Endometrium (tissue), 2 donors: Measurements from ENCODE around the gene NUTM1.
"Not testable (repeated sequence)": the region's sequence is repeated elsewhere in the genome, so short reads cannot be mapped to it uniquely, and the experiment has no call there.

Experiments
- FAIRE-seq: peaks from 2 replicates; lab custom pipeline; 2012; peaks lifted over from hg19 to GRCh38; lab: Jason Lieb, UNC
- donor health status: control.
- donor health status: control.

NUTM1 gene

DNA sequence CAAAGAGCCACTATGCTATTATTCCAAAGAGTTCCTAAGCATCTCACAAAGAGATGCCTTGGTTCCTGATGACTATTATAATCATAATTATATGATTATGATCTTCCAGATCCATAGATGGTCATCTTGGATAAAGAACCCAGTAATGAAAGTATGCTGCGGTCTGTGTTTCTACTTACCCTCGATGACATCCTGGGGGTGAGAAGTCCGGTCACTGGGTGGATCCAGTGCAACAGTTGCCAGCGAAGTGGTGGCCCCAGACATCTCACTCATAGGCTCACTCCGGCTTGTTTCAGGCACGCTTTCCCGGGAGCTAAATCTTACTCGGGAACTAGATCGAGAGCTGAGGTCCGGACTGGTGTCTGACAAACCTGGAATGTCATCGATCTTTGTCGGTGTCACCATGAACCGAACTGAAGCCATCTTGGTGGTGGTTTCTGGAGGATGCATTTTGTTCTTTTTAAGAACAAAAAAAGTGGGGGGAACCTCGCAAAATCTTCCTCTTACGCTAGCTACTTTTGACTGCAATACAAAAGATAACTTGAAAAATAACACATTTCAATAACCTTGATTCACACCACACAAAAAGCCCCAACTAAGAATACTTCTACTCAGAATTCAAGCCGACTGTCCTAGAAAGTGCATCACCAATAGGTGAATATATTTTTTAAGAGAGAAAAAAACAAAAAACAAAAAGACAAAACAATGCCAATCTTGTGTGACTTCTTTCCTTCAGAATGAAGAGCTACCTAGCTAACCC lies 6.7 kb upstream of the NUTM1 start:
- no peak for FAIRE-seq

DNA sequence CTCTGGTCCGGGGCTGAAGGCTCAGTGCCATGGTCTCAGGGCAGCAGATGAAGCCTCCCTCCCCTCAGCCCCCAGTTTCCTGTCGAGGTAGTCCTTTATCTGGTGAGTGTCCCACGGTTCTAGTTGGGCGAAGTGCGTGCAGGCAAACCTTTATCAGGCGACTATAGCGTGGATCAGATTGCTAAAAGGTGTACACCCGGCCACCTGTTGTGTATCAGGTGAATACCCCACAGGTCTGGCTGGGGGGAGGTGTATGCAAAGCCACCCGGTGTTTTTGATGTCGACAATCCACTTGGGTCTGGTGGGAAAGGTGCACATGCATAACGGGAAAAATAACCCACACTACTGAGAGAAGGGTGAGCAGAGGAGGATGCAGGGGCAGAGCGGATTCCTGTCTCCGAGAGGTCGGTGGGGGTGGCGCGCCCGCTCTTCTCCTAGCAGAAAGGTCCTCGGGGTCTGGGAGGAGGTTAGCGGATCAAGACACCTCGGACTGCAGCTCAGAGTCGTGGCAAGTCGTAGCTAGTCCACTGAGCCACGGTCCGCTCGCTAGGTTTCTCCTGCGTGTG lies 6.0 kb upstream of the NUTM1 start:
- no peak for FAIRE-seq

DNA sequence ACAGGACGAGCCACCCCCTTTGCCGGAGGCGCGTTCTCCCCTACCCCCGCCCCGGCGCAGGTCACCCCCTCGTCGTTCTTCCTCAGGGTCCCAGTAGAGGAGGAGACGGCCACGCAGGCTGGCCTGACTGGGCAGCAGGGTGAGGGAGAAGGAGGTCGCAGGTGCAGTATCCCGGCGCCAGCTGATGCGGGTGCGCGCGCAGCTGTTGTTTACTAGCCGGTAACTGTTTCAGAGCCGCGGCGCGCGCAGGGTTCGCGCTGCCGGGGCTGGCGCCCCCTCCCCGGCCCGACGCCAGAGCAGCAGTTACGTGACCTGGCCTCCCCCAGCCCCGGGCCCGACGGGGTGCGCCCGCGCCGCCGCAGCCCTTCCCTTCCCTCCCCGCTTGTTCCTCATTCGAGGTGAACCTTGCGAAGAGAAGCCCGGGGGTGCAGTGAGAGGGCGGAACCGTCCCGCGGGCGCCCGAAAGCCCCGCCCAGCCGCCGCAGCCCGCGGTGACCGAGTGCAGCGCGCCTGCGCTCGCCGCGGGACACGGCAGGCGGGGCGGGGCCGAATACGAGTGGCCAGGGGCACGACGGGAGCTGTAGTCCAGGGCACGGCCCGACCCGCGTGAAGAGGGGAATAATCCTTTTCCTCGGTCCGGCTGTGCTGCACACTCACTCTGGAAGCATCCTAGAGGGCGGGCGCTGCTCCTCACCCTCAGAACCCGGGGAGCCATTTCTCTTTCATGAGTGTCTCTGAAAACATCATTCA lies 5.4 kb upstream of the NUTM1 start, which contains the start of gene SLC12A6:
Gene SLC12A6 (minus strand): TSS at position 225 of the 750 bp plus-strand sequence. CDS start 1,101 bp downstream, outside the sequence.
- no peak for FAIRE-seq

DNA sequence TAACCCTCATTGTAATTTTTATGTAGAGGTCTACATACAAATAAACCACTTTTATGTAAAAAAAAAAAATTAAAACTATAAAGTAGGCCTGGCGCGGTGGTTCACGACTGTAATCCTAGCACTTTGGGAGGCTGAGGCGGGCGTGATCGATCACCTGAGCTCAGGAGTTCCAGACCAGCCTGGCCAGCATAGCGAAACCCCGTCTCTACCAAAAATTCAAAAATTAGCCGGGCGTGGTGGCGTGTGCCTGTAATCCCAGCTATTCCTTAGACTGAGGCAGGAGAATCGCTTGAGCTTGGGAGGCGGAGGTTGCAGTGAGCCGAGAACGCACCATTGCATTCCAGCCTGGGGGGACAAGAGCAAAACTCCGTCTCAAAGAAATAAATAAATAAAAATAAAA lies 4.8 kb upstream of the NUTM1 start:
- FAIRE-seq, result no peak

DNA sequence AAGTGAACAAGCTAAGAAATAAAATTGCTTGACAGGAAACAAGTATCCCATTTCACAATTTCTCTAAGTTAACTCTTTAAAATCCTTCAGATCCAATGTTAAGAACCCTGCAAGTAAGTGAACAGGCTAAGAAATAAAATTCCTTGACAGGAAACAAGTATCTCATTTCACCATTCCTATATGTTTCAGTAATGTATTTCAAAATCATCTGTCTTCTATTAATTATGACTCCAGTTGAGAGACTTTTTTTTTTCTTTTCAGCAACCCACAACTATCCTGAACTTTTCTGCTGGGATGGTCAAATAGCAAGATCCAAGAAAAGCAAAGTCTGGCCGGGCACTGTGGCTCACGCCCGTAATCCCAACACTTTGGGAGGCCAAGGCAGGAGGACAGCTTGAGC lies 3.2 kb upstream of the NUTM1 start:
- no peak for FAIRE-seq

DNA sequence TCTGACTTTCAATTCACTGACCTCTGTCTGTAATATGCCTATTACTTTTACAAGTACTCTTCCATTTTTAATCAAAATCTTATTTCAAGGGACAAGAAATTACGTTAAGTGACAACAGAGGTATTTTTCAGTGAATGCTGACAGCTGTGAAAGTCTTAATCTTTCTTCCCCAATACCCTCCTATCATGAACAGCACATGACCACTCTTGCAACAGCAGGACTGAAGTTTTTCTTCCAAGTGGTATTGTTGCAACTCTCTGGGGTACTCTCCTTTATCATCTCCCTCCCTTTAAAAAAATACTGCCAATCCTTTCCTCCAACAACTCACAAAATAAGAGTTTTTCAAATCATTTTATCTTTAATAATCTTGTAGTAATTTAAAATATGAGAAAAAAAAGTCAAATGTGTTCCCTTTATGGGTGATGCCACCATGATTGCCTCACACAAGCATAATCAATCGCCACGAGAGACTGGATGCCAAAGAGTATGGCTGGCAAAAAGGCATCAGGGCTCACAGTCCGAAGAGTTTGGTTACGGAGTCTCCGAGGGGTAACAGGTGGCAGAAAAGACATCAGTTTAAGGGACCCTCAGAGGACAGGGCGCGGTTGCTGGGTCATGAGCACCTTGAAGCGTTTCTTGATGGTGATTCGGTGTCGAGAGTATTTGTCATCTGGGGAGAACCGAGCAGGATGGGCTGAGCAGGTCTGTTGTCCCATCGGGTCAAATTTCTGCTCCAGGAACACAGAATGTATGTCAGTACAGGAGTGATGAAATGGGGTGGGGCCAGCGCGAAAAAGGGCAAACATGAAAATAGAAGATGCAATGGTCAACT lies 1.5 kb upstream of the NUTM1 start:
- FAIRE-seq, result no peak

DNA sequence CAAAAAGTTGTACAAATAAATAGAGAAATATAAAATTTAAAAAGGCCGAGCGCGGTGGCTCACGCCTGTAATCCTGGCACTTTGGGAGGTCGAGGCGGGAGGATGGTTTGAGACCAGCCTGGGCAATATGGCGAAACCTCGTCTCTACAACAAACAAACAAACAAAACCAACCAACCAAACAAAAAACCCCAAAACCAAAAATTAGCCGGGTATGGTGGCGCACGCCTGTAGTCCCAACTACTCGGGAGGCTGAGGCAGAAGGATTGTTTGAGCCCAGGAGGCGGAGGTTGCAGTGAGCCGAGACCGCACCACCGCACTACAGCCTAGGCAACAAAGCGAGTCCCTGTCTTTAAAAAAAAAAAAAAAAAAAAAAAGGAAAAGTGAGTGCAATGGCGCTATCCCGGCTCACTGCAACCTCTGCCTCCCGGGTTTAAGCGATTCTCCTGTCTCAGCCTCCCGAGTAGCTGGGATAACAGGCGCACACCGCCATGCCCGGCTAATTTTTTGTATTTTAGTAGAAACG lies 840 bp upstream of the NUTM1 start:
- not testable (repeated sequence) for FAIRE-seq

DNA sequence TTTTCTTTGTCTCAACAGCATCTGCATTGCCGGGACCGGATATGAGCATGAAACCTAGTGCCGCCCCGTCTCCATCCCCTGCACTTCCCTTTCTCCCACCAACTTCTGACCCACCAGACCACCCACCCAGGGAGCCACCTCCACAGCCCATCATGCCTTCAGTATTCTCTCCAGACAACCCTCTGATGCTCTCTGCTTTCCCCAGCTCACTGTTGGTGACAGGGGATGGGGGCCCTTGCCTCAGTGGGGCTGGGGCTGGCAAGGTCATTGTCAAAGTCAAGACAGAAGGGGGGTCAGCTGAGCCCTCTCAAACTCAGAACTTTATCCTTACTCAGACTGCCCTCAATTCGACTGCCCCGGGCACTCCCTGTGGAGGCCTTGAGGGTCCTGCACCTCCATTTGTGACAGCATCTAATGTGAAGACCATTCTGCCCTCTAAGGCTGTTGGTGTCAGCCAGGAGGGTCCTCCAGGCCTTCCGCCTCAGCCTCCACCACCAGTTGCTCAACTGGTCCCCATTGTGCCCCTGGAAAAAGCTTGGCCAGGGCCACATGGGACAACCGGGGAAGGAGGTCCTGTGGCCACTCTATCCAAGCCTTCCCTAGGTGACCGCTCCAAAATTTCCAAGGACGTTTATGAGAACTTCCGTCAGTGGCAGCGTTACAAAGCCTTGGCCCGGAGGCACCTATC lies 5.0 kb downstream of the NUTM1 start:
- FAIRE-seq, result no peak

DNA sequence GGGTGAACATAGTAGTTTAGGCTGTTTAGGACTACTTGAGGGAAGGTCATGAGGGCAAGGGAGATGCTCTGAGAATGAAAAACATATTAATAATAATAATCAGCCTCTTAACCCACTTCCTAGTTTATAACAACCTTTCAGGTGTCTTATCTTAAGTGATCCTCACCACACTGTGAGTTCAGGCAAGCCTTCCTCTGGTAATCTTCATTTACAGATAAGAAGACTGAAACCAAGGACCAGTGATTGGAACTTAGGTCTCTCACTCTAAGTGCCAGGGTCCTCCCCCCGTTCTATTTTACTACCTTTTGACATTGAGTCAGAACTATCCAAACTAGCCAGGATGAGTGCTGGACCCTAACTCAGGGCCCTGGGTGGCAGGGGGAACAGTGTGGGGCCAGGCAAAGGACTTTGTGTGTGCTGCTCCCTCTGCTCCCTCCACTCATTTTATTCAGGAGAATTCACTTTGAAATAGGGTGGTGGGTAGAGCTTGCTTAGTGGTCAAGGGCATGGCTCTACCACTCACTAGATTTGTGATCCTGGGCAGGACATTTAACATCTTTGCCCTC lies 5.7 kb downstream of the NUTM1 start:
- no peak for FAIRE-seq

DNA sequence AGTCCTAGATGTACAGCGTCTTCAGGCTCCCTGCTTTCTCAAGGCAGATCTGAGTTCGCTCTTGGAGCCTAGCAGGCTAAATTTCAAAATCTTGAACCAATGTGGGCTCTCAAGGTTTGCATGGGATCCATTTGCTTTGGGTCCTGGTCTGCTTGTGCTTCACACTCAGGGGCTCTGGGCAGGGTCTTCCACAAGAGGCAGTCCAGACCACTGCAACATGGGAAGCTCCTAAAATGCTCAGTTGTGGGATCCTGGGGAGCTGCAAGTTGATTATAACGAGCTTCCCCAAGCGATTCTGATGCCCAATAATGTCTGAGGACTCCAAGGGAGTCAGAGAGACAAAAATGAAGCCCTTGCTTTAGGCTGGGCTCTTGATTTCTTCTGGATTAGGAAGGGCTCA lies 6.7 kb downstream of the NUTM1 start:
- no peak for FAIRE-seq

DNA sequence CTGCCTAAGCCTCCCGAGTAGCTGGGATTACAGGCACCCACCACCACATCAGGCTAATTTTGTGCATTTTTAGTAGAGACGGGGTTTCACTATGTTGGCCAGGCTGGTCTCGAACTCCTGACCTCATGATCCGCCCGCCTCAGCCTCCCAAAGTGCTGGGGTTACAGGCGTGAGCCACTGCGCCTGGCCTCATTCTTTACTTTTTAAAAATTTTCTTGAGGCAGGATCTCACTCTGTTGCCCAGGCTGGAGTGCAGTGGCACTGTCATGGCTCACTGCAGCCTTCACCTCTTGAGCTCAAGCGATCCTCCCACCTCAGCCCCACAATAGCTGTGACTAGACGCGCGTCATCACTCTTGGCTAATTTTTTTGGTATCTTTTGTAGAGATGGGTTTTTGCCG lies 9.9 kb downstream of the NUTM1 start:
- not testable (repeated sequence) for FAIRE-seq

DNA sequence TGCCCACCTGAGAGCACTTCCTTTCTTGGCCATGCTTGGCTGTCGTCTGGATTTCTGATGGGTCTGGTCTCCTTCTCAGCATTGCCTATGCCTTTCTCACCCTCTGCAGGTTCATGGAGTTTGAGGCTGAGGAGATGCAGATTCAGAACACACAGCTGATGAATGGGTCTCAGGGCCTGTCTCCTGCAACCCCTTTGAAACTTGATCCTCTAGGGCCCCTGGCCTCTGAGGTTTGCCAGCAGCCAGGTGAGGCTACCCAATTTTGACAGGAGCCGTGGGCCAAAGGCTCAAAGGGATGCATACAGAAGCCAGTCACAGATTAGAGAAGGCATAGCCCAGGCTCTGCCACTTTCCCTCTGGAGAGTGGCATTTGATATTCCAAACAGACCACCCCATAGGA lies 10.5 kb downstream of the NUTM1 start:
- FAIRE-seq, result no peak

DNA sequence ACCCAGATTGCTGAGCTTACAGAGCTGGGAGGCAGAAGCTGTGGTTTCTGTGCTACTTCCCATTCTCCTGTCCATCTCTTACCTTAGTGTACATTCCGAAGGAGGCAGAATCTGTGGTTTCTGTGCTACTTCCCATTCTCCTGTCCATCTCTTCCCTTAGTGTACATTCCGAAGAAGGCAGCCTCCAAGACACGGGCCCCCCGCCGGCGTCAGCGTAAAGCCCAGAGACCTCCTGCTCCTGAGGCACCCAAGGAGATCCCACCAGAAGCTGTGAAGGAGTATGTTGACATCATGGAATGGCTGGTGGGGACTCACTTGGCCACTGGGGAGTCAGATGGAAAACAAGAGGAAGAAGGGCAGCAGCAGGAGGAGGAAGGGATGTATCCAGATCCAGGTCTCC lies 11.2 kb downstream of the NUTM1 start:
- FAIRE-seq, result no peak

DNA sequence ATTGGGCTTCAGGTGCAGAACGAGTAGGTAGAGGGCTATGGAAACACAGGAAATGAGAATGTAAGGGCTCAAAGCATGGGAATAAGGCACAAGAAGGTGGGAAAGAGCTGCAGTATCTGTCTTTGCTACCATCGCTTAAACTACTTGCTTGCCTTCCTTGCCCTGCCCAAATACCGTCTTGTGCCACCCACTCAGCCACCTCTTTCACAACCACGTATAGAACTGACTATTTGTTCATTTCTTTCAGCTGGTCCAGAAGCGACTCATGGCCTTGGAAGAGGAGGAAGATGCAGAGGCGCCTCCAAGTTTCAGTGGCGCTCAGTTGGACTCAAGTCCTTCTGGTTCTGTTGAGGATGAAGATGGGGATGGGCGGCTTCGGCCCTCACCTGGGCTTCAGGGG lies 12.1 kb downstream of the NUTM1 start:
- FAIRE-seq, result no peak

DNA sequence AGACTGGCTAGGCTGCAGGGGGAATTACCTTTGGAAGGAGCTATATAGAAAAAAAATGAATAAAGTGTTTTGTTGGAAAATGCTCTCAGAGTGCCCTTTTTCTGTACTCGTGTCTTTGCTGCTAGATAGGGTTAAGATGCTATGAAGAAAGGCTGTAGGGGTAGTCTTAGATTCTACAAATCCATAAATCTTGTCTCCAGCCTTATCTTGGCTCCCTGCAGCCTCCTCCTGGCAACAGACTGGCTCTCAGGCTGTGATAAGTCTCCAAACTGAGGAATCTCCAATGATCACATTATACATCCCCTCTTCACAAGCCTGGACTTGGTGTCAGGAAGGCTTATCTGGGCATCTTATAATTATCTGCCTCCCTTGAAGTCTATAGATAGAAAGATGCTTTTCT lies 14.5 kb downstream of the NUTM1 start:
- no peak for FAIRE-seq

DNA sequence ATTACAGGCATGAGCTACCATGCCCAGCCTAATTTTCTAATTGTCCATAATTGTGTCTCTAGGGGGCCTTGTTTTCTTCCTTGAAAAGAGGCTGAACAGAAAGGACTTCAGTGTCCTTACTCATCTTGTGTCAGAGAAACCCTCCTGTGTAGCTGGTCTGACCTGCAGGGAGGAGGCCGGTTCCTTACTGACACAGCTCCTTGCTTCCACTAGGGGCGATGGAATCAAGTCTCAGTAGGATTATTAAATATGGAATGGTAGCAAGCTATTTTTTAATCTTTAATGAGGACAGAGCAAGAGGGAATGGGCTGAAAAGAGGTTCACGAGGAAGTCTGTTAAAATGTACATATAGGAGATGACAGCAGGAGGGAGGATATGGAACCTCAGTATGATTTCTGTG lies 15.3 kb downstream of the NUTM1 start:
- FAIRE-seq, result no peak

DNA sequence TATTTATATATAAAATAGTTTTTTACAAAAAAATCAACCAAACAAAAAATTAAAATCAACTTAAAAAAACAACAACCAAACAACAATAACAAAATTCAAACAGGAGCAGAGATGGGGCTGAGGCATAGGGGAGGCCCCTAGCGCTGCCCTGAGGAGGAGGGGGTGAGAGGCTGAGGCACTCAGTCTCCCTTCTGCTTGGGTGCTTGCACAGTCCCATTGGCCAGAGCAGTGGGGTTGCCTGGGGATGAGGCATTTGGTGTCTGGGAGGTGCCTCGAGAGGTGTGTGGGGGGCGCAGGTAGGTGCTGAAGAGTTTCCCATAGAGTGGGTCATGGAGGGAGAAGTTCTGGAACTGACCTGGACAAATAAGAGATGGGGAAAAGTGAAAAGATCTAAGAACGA lies 15.8 kb downstream of the NUTM1 start:
- no peak for FAIRE-seq

DNA sequence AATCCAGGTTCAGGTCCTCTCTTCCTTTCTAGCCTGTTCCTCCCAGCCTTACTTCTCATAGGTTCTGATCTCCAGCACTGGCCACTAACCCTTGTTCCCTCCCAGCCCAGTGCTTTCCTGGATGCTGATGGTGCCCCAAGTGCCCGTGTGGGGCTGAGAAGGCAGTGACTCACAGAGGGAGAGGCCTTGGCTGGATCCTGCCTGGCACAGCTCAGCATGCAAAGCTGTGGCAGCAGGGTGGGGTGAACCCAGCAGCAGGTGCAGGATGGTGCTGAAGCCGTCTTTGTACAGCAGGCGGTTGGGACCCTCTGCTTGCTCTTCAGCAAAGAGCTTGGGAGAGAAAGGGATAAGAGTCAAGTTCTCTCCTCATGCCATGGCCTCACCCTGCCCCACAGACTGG lies 16.3 kb downstream of the NUTM1 start:
- no peak for FAIRE-seq

DNA sequence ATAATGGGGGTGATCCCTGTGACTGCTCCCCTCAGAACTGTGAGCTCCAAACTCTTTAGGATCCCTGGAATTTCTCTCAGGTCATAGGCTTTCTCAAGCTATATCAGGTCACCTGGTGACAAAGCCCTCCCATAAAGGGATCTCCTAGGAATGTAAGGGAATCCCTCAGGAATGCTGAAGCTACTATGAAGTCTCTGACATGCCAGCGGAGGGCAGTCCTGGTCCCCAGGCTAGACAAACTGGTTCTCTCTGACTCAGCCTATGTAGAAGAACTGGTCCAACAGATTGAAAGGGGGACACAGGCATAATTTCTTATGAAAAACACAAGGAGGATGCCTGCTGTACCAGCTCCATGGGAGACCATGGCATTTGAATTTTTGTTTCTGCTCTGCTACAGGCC lies 17.2 kb downstream of the NUTM1 start:
- no peak for FAIRE-seq

DNA sequence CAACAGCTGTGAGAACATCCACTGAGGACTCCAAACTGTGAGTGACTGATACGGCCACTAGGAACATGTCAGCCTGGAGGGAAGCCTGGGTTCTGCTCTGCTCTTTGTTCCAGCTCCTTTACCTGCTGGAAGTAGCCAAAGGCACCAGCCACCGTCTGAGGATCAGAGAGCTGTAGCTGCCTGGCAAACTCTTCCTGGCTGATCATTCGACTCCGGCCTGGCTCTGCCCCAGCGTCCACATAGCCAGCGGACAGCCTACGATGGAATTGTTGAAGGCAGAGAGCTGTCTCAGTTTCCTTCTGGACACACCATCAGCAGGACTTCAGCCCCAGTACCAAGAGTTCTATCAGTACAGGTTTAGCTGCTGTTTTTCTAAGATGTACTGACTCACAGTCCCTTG lies 18.2 kb downstream of the NUTM1 start:
- no peak for FAIRE-seq

DNA sequence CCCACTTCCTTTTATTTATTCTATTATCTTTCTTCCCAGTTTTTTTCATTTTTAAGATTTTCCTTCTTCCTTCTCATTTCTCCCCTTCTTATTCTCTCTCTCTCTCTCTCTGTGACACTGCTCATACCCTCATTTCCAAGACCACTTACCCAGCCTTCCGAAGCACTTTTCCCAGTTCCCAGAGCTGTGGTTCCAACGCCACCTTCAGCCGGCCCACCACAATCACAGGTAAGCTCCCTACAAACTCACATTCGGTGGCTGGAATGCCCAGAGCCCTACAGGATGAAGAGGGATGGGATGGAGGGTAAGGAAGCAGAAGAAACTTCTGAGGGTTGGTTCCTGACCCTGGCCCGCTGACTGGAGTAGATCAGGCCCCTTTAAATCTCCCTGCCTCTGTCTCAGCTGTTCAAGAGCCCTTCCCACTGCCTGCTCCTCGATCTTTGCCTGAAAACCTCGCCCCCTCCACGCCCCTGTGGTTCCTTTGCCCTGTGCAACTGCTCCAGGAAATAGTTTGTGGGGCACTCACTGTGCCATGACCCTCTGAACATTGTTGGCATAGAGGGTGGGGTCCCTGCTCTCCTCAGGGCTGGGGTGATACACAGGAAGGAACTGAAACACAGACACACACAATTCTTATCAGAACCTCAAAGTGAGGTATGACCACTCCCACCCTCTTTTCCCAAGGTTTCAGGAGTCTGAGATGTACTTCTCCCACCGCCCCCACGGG lies 19.1 kb downstream of the NUTM1 start:
- no peak for FAIRE-seq
